ENCODE data around the gene FOXO1.

GRCh38 chr13:40668335-40668734 lies 1.9 kb upstream of the FOXO1 start:
- TF ChIP-seq REST (IDR thresholded peaks at IDR 0.05; ENCODE audit: low read depth), result no peak
- no peak for TF ChIP-seq RAD21 (IDR thresholded peaks at IDR 0.05; ENCODE audit: low read depth)
- no peak for TF ChIP-seq MAX (IDR thresholded peaks at IDR 0.05)
- TF ChIP-seq EP300 (IDR thresholded peaks at IDR 0.05; ENCODE audit: borderline replicate concordance), result no peak
- TF ChIP-seq TAF1 (IDR thresholded peaks at IDR 0.05; ENCODE audit: low read depth), result no peak
- TF ChIP-seq ZBTB7A (IDR thresholded peaks at IDR 0.05; ENCODE audit: low read depth), result no peak
- no peak for TF ChIP-seq USF1 (IDR thresholded peaks at IDR 0.05)
- TF ChIP-seq NFIC (IDR thresholded peaks at IDR 0.05), result no peak
- no peak for TF ChIP-seq CREB1 (IDR thresholded peaks at IDR 0.05; ENCODE audit: low read depth)
- no peak for TF ChIP-seq FOXM1 (IDR thresholded peaks at IDR 0.05; ENCODE audit: borderline replicate concordance, low read depth)
- TF ChIP-seq TEAD4 (IDR thresholded peaks at IDR 0.05), result no peak
- no peak for TF ChIP-seq CEBPB (IDR thresholded peaks at IDR 0.05)
- TF ChIP-seq YY1 (IDR thresholded peaks at IDR 0.05; ENCODE audit: low read depth), result no peak
- no peak for TF ChIP-seq EGR1 (IDR thresholded peaks at IDR 0.05)
